SIG-M5 treated with dmso at 0.1 percent for 504 hours (cell line): ENCODE results near the gene MAN2B1.
"Not testable (repeated sequence)": the region's sequence is repeated elsewhere in the genome, so short reads cannot be mapped to it uniquely, and the experiment has no call there.

ENCODE experiments used
- DNase-seq: peaks from one replicate; lab custom pipeline; 2025; ENCODE audit not compliant: unreplicated experiment; lab: John Stamatoyannopoulos, UW

MAN2B1 gene

GRCh38 chr19:12666265-12667048 lies at the start of gene MAN2B1, which contains the start of gene WDR83:
Gene MAN2B1, minus strand, starts transcription at chr19:12666742. Its CDS starts 41 bp downstream, at chr19:12666701.
Gene WDR83, plus strand, starts transcription at chr19:12666807. Its CDS starts 2,984 bp downstream, at chr19:12669791.
- peak; percentile 67 for DNase-seq

GRCh38 chr19:12715929-12716328 lies 49.4 kb upstream of the MAN2B1 start:
- DNase-seq = no peak

DNA sequence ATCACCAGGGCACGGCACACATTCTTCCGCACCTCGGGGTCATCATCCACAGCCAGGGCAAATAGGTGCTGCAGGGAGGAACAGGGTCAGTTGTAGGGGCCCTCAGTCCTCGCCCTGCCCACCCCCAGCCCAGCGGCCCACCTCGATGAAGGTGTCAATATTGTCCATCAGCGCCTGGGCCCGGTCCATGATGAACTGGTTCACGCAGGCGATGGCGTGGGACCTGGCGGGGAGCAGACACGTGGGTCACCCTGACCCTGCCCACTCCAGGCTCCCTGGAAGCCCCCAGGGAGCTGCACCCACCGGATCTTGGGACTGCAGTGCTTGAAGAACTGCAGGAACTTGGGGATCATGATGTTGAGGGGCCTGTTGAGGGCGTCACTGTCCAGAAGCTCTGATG lies 48.6 kb upstream of the MAN2B1 start:
- no peak for DNase-seq

- not testable (repeated sequence) for DNase-seq
These were observed 46.8 kb upstream of the MAN2B1 start for GRCh38 chr19:12713304-12713703.

DNA sequence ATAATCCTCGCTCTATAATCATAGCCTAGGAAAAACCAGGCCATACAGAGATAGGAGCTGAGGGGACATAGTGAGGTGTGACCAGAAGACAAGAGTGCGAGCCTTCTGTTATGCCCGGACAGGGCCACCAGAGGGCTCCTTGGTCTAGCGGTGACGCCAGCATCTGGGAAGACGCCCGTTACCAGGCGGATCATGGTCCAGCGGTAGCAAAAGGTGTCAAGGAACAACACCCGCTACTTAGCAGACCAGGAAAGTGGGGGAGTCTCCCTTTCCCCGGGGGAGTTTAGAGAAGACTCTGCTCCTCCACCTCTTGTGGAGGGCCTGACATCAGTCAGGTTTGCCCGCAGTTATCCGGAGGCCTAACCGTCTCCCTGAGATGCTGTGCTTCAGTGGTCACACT lies 45.5 kb upstream of the MAN2B1 start:
- DNase-seq = not testable (repeated sequence)

GRCh38 chr19:12711187-12711586 lies 44.6 kb upstream of the MAN2B1 start:
- no peak for DNase-seq

GRCh38 chr19:12708641-12709040 lies 42.1 kb upstream of the MAN2B1 start:
- DNase-seq = no peak

- no peak for DNase-seq
These were observed 39.8 kb upstream of the MAN2B1 start for GRCh38 chr19:12706332-12706718.

GRCh38 chr19:12705654-12706331 lies 39.3 kb upstream of the MAN2B1 start:
- DNase-seq = no peak

GRCh38 chr19:12705169-12705568 lies 38.6 kb upstream of the MAN2B1 start:
- DNase-seq = no peak

DNA sequence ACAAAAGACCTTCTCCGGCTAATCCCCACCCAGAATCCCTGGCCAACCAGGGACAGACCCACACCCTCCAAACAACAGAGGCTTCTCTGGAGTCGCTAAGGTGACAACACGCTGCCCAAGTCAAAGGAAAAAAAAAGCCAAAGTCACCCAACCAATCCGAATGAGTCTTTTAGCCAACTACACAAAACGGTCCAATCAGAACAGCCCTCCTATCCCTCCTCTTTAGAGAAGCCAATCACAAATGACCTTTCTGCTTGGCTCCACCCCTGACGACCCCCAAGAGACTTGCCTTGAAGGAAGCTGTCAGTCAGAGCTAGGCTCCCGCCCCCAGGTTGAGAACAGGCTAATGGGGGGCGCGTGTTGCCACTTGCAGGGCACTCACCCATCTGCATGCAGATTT lies 36.5 kb upstream of the MAN2B1 start:
- peak; percentile 37 for DNase-seq

DNA sequence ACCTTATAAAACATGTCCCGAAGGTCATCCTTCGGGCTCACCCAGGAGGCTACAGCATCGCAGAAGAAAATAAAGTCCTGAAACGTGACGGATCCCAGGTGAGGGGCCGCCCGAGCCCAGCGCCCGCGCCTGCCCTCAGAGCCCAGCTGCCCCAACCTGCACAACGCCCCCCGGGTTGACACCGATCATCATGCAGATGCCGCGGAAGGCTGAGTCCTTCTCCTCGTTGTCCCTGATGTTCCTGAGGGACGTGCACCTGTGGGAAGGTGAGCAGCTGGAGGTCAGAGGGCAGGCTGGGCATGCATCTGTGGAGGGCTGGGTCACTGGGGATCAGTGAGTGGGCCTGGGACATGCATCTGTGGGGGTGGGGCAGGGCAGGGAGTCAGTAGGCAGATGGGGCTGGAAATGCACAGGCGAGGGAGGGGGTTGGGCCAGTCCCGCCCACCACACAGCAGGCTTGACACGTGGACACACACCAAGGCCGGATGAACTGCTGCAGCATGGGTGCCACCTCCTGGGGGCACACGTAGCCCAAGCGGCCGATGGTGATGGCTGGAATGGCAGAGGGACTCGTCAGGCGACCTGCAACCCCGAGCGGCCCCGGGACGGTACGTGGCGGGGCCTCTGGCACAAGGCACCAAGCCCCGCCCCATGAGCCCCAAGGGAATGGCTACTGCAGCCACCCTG lies 35.2 kb upstream of the MAN2B1 start:
- no peak for DNase-seq

GRCh38 chr19:12698138-12698537 lies 31.6 kb upstream of the MAN2B1 start:
- no peak for DNase-seq

- DNase-seq = not testable (repeated sequence)
These were observed 30.9 kb upstream of the MAN2B1 start for GRCh38 chr19:12697425-12697824.

DNA sequence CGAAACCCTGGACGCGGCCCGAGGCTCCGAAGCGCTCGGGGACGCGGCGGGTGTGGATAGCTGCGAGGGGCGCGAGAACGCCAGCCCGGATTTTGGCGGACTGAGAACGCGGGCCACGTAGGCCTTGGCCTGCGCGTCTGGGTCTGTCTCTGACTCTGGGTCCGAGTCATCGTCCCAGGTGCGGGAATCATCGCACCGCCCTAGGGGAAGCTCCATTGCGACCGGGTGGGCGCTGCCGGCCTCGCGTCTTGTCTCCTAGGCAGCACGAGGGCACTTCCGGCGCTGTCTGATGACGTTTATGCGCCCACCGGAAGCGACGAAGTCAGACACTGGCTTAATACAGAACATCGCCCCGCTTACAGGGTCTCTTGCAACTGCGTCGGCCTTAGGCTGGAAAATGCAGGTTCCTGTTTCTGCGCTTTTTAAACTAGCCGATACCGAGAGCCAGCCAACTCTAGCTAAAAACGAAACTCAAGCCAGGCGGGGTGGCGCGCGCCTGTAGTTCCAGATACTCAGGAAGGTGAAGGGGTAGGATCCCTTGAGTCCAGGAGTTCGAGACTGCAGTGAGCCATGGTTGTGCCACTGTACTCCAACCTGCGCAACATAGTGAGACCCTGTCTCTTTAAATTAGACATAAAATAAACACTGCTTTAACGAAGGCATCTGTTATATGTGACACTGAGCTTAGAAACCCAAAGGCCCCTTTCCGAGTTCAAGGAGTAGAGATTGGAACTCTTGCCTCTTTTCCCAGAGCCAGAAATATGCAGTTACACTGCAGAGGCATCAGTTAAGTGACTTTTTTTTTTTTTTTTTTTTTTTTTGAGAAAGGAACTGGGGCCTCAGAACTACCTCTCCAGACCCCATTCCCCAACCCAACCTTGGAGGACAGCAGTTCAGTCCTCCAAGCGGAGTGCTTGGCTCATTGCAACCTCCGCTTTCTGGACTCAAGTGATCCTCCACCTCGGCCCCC lies 30.1 kb upstream of the MAN2B1 start, which contains the start of gene FBXW9:
TSS of gene FBXW9 (minus strand) at position 266 of the 970 bp plus-strand sequence. CDS start at position 216, 50 bp downstream.
- peak; percentile 95 for DNase-seq

GRCh38 chr19:12695997-12696365 lies 29.4 kb upstream of the MAN2B1 start:
- no peak for DNase-seq

DNA sequence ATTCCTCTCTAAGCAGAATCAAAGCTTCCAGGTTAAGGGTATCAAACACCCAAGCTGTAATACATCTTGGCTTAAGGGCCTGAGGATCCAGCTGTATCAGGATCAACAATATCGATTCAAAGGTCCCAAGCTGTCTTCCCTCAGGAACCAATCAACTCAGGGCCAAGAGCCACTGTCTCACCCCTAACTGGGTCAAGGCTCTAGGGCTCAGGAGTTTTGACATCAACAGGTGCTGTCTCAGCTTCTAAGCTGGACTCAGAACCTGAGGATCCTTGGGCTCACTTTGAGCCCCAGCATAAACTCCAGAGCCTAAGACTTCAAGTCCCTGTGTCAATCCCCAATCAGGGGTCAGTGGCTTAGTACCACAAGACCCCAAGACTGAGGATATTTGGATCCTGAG lies 29.0 kb upstream of the MAN2B1 start:
- no peak for DNase-seq

GRCh38 chr19:12695096-12695495 lies 28.6 kb upstream of the MAN2B1 start:
- DNase-seq = no peak

DNA sequence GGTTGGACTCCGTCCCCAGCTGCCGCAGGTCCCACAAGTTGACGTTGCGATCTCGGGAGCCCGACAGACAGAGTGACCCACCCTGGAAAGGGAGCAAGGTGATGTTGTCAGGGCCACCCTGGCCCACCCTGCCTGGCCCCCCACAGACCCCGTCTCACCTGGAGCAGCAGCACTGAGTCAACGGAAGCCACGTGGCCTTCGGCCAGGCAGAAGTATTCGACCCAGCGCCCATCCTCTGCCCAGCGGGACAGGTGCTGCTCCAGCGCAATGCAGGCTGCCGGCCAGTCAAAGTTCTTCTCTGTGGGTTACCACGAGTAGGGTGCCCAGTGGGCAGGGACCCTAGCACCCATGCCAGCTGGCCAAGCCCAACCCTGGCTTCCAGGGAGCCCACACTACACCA lies 28.1 kb upstream of the MAN2B1 start:
- no peak for DNase-seq

DNA sequence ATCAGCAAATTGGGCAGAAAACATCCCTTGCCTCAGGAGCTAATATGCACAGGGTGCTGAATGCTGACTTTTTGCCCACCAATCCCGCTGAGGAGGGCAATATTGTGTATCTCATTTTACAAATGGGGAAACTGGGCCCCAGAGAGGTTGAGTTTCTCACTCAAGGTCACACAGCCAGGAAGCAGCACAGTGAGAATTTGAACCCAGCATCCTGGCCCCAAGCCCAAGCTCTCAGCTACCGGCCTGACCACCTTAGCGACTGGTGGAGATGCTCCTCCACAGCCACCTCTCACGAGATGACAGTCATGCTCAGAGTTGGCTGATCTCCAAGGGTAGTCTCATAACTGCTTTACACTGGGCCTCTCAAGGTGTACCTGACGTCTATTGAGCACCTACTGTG lies 26.4 kb upstream of the MAN2B1 start:
- DNase-seq = no peak
